ENCODE data around the gene RPUSD1. TPM values are rescaled to one million over a fixed set of nuclear protein-coding genes. Genes with fewer than 3 reads are reported as not detected.
"Not testable (repeated sequence)": the region's sequence is repeated elsewhere in the genome, so short reads cannot be mapped to it uniquely, and the experiment has no call there.

RPUSD1 gene
- total and polyA plus RNA-seq, 2 donors (not counting 1 experiment from before 2014, with no cell fraction given): 8.2 to 16.2 TPM

- TF ChIP-seq, protein P1, sequence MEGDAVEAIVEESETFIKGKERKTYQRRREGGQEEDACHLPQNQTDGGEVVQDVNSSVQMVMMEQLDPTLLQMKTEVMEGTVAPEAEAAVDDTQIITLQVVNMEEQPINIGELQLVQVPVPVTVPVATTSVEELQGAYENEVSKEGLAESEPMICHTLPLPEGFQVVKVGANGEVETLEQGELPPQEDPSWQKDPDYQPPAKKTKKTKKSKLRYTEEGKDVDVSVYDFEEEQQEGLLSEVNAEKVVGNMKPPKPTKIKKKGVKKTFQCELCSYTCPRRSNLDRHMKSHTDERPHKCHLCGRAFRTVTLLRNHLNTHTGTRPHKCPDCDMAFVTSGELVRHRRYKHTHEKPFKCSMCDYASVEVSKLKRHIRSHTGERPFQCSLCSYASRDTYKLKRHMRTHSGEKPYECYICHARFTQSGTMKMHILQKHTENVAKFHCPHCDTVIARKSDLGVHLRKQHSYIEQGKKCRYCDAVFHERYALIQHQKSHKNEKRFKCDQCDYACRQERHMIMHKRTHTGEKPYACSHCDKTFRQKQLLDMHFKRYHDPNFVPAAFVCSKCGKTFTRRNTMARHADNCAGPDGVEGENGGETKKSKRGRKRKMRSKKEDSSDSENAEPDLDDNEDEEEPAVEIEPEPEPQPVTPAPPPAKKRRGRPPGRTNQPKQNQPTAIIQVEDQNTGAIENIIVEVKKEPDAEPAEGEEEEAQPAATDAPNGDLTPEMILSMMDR (conservative IDR thresholded peaks at IDR 0.05 in 1 of 2, IDR thresholded peaks at IDR 0.05 in 1 of 2; ENCODE audit: low read depth in 1 of 2, low read length in 2 of 2): no peak
- no peak for TF ChIP-seq EZH2 (IDR thresholded peaks at IDR 0.05; ENCODE audit: low read length, missing control alignments)
- DNase-seq (ENCODE audit: low read depth in 2 of 2): no peak
Observed at GRCh38 chr16:759110-759910, 28.9 kb downstream of the RPUSD1 start.

DNA sequence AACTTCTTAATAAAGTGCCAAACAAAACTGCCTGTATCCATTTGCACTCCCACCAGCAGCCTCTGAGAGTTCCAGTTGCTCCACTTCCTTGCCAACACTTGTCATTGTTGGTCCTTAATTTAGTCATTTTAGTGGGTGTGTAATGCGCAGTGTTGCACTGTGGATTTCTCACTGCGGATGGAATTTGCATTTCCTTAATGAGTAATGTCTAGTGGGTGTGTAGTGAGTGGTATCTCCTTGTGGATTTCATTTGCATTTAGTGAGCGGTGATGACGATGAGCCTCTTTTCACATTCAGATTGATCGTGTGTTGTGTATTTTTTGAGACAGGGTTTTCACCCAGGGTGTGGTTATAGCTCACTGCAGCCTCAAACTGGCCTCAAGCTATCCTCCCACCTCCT, 31.8 kb downstream of the RPUSD1 start:
- no peak overlapping the region for H3K9ac ChIP-seq (ENCODE audit: insufficient read depth, low read length)
- H3K4me2 ChIP-seq (ENCODE audit: extremely low read depth, insufficient read depth, low read length): no peak overlapping the region
- no peaks in the 10 kb centered on the region for H3K36me3 ChIP-seq (ENCODE audit: control insufficient read depth, insufficient read depth, low read length)
- no peak overlapping the region for H3K27ac ChIP-seq (ENCODE audit: insufficient read depth, low read length)
- H3K4me1 ChIP-seq (ENCODE audit: control insufficient read depth, extremely low read depth, insufficient read depth, low read length): no peaks in the 10 kb centered on the region
- H3K79me2 ChIP-seq (ENCODE audit: control insufficient read depth, insufficient read depth, low read length): no peaks in the 10 kb centered on the region
- TF ChIP-seq, protein P1 (conservative IDR thresholded peaks at IDR 0.05 in 1 of 2, IDR thresholded peaks at IDR 0.05 in 1 of 2; ENCODE audit: low read depth in 1 of 2, low read length in 2 of 2): no peak
- TF ChIP-seq EZH2 (IDR thresholded peaks at IDR 0.05; ENCODE audit: low read length, missing control alignments): no peak
- no peak overlapping the region for H3K4me3 ChIP-seq (replicated peaks in 1 of 4; ENCODE audit: control extremely low read depth in 1 of 4, insufficient read depth in 1 of 4, low read depth in 3 of 4, low read length in 4 of 4)
- H3K27me3 ChIP-seq (ENCODE audit: control insufficient read depth, insufficient read depth, low read length): peaks cover 4% of the 10 kb centered on the region
- no peak overlapping the region for H2AFZ ChIP-seq (ENCODE audit: low read length)
- no peaks in the 10 kb centered on the region for H3K9me3 ChIP-seq (ENCODE audit: control insufficient read depth, insufficient read depth, low read depth, low read length)
- H4K20me1 ChIP-seq (ENCODE audit: control insufficient read depth, extremely low read depth, insufficient read depth, low read length): no peaks in the 10 kb centered on the region
- DNase-seq (ENCODE audit: low read depth in 2 of 2): no peak

More at GRCh38 chr16:759110-759910, 28.9 kb downstream of the RPUSD1 start:
- H3K4me2 ChIP-seq (ENCODE audit: extremely low read depth, insufficient read depth, low read length): no peak overlapping the region
- H2AFZ ChIP-seq (ENCODE audit: low read length): no peak overlapping the region
- no peaks in the 10 kb centered on the region for H3K9me3 ChIP-seq (ENCODE audit: control insufficient read depth, insufficient read depth, low read depth, low read length)
- H3K36me3 ChIP-seq (ENCODE audit: control insufficient read depth, insufficient read depth, low read length): no peaks in the 10 kb centered on the region
- H3K27me3 ChIP-seq (ENCODE audit: control insufficient read depth, insufficient read depth, low read length): no peaks in the 10 kb centered on the region
- no peaks in the 10 kb centered on the region for H3K4me1 ChIP-seq (ENCODE audit: control insufficient read depth, extremely low read depth, insufficient read depth, low read length)
- H3K9ac ChIP-seq (ENCODE audit: insufficient read depth, low read length): no peak overlapping the region
- H3K79me2 ChIP-seq (ENCODE audit: control insufficient read depth, insufficient read depth, low read length): no peaks in the 10 kb centered on the region
- no peak overlapping the region for H3K27ac ChIP-seq (ENCODE audit: insufficient read depth, low read length)
- no peak overlapping the region for H3K4me3 ChIP-seq (replicated peaks in 1 of 4; ENCODE audit: control extremely low read depth in 1 of 4, insufficient read depth in 1 of 4, low read depth in 3 of 4, low read length in 4 of 4)
- H4K20me1 ChIP-seq (ENCODE audit: control insufficient read depth, extremely low read depth, insufficient read depth, low read length): no peaks in the 10 kb centered on the region

DNA sequence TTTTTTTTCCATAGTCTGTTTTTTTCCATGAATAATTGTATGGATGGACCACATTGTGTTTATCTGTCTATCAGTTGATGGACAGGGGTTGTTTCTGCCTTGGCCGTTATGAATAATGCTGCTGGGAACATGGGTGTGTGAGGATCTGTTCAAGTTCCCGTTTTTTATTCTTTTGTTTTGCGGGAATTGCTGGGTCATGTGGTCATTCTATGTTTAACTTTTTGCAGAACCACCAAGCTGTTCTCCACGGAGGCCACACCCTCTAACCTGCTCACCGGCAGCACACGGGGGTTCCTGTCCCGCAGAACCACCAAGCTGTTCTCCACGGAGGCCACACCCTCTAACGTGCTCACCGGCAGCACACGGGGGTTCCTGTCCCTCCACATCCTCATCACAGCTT, 33.5 kb downstream of the RPUSD1 start:
- no peak overlapping the region for H3K4me2 ChIP-seq (ENCODE audit: extremely low read depth, insufficient read depth, low read length)
- H3K4me3 ChIP-seq (replicated peaks in 1 of 4; ENCODE audit: control extremely low read depth in 1 of 4, insufficient read depth in 1 of 4, low read depth in 3 of 4, low read length in 4 of 4): no peak overlapping the region
- TF ChIP-seq, protein P1 (conservative IDR thresholded peaks at IDR 0.05 in 1 of 2, IDR thresholded peaks at IDR 0.05 in 1 of 2; ENCODE audit: low read depth in 1 of 2, low read length in 2 of 2): no peak
- no peak for TF ChIP-seq EZH2 (IDR thresholded peaks at IDR 0.05; ENCODE audit: low read length, missing control alignments)
- H3K27me3 ChIP-seq (ENCODE audit: control insufficient read depth, insufficient read depth, low read length): peaks cover 9% of the 10 kb centered on the region
- no peaks in the 10 kb centered on the region for H3K9me3 ChIP-seq (ENCODE audit: control insufficient read depth, insufficient read depth, low read depth, low read length)
- H4K20me1 ChIP-seq (ENCODE audit: control insufficient read depth, extremely low read depth, insufficient read depth, low read length): no peaks in the 10 kb centered on the region
- H3K27ac ChIP-seq (ENCODE audit: insufficient read depth, low read length): no peak overlapping the region
- no peaks in the 10 kb centered on the region for H3K79me2 ChIP-seq (ENCODE audit: control insufficient read depth, insufficient read depth, low read length)
- no peak overlapping the region for H3K9ac ChIP-seq (ENCODE audit: insufficient read depth, low read length)
- no peaks in the 10 kb centered on the region for H3K36me3 ChIP-seq (ENCODE audit: control insufficient read depth, insufficient read depth, low read length)
- no peak for DNase-seq (ENCODE audit: low read depth in 2 of 2)
- no peak overlapping the region for H2AFZ ChIP-seq (ENCODE audit: low read length)
- no peaks in the 10 kb centered on the region for H3K4me1 ChIP-seq (ENCODE audit: control insufficient read depth, extremely low read depth, insufficient read depth, low read length)

DNA sequence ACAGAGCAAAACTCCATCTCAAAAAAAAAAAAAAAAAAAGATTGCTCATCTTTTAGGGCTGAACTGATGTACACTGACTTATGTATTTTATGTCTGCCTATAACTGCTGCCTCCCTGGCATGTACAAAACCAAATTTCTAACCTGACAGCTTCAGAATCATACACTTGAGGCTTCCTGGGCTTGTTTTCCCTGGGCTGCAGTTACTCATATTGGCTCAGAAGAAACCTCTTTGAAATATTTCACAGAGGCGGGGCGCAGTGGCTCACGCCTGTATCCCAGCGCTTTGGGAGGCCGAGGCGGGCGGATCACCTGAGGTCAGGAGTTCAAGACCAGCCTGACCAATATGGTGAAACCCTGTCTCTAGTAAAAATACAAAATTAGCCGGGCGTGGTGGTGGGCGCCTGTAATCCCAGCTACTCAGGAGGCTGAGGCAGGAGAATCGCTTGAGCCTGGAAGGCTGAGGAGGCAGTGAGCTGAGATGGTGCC, 34.0 kb downstream of the RPUSD1 start:
- H3K27me3 ChIP-seq (ENCODE audit: control insufficient read depth, insufficient read depth, low read length): not testable (repeated sequence)

More for the DNA sequence above, 34.0 kb downstream of the RPUSD1 start:
- H4K20me1 ChIP-seq (ENCODE audit: control insufficient read depth, extremely low read depth, insufficient read depth, low read length); H3K4me2 ChIP-seq (ENCODE audit: extremely low read depth, insufficient read depth, low read length); H3K9ac ChIP-seq (ENCODE audit: insufficient read depth, low read length); H3K79me2 ChIP-seq (ENCODE audit: control insufficient read depth, insufficient read depth, low read length); DNase-seq (ENCODE audit: low read depth in 2 of 2); H3K9me3 ChIP-seq (ENCODE audit: control insufficient read depth, insufficient read depth, low read depth, low read length); H3K4me1 ChIP-seq (ENCODE audit: control insufficient read depth, extremely low read depth, insufficient read depth, low read length); H3K36me3 ChIP-seq (ENCODE audit: control insufficient read depth, insufficient read depth, low read length); H2AFZ ChIP-seq (ENCODE audit: low read length); H3K4me3 ChIP-seq (replicated peaks in 1 of 4; ENCODE audit: control extremely low read depth in 1 of 4, insufficient read depth in 1 of 4, low read depth in 3 of 4, low read length in 4 of 4); H3K27ac ChIP-seq (ENCODE audit: insufficient read depth, low read length): not testable (repeated sequence)

Data from fibroblast of lung (primary cell).